ENCODE results near the gene MPC2.

DNA sequence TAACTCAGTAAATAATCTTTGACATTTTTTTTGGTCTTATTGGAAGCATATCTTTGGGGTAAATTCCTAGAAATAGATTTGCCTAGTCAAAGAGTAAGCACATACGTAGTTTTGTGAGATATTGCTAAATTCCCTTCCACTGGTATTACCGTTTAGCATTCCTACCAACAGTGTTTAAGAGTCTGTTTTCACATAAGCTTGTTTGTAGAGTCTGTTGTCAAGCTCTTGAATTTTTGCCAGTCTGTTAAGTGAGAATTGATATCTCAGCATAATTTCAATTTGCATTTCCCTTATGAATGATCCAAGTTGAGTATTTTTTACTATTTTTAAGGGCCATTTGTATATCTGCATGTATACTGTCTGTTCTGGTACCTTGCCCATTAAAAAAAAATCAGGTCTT is 37.0 kb upstream of the MPC2 start:
- TF ChIP-seq, protein P1, sequence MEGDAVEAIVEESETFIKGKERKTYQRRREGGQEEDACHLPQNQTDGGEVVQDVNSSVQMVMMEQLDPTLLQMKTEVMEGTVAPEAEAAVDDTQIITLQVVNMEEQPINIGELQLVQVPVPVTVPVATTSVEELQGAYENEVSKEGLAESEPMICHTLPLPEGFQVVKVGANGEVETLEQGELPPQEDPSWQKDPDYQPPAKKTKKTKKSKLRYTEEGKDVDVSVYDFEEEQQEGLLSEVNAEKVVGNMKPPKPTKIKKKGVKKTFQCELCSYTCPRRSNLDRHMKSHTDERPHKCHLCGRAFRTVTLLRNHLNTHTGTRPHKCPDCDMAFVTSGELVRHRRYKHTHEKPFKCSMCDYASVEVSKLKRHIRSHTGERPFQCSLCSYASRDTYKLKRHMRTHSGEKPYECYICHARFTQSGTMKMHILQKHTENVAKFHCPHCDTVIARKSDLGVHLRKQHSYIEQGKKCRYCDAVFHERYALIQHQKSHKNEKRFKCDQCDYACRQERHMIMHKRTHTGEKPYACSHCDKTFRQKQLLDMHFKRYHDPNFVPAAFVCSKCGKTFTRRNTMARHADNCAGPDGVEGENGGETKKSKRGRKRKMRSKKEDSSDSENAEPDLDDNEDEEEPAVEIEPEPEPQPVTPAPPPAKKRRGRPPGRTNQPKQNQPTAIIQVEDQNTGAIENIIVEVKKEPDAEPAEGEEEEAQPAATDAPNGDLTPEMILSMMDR (IDR thresholded peaks at IDR 0.05), result no peak
- no peak for TF ChIP-seq POLR2AphosphoS5 (IDR thresholded peaks at IDR 0.05; ENCODE audit: insufficient read depth in 1 of 2, low read depth in 1 of 2)
- no peak for TF ChIP-seq POLR2A (IDR thresholded peaks at IDR 0.05)

Data from vagina (tissue), 2 donors.